ES-I3 (cell line): ENCODE data around the gene BLZF1.
"Not testable (repeated sequence)": the region's sequence is repeated elsewhere in the genome, so short reads cannot be mapped to it uniquely, and the experiment has no call there.

Experiments
- H3K36me3 ChIP-seq: 2 replicates; pipeline ENCODE4 v1.6.1; 2013; ENCODE audit warnings: mild to moderate bottlenecking, low read length, control low read depth, moderate library complexity; ENCODE audit not compliant: insufficient read depth
- H3K4me1 ChIP-seq: 2 replicates; pipeline ENCODE4 v1.6.1; 2013; ENCODE audit warnings: mild to moderate bottlenecking, control low read depth, low read length; ENCODE audit not compliant: insufficient read depth
- H3K9ac ChIP-seq: 2 replicates; pipeline ENCODE4 v1.6.1; 2013; ENCODE audit warnings: low read depth, mild to moderate bottlenecking, low read length, moderate library complexity
- H3K9me3 ChIP-seq: 2 replicates; pipeline ENCODE4 v1.6.1; 2013; ENCODE audit warnings: mild to moderate bottlenecking, low read length, moderate library complexity; ENCODE audit not compliant: control insufficient read depth, insufficient read depth

The BLZF1 gene

GRCh38 chr1:169367686-169368405 lies at the start of gene BLZF1, which contains the start of gene NME7:
Gene BLZF1, plus strand, starts transcription at chr1:169368195. Its CDS starts 1,328 bp downstream, at chr1:169369523.
Gene NME7, minus strand, starts transcription at chr1:169367797. Its CDS starts 87 bp downstream, at chr1:169367710.
- Histone ChIP-seq H3K9ac (peak within 1 kb of the TSS; percentile 72), H3K4me1 (no peaks in the 10 kb centered on the region), H3K36me3 (no peaks in the 10 kb centered on the region), H3K9me3 (no peaks in the 10 kb centered on the region)

DNA sequence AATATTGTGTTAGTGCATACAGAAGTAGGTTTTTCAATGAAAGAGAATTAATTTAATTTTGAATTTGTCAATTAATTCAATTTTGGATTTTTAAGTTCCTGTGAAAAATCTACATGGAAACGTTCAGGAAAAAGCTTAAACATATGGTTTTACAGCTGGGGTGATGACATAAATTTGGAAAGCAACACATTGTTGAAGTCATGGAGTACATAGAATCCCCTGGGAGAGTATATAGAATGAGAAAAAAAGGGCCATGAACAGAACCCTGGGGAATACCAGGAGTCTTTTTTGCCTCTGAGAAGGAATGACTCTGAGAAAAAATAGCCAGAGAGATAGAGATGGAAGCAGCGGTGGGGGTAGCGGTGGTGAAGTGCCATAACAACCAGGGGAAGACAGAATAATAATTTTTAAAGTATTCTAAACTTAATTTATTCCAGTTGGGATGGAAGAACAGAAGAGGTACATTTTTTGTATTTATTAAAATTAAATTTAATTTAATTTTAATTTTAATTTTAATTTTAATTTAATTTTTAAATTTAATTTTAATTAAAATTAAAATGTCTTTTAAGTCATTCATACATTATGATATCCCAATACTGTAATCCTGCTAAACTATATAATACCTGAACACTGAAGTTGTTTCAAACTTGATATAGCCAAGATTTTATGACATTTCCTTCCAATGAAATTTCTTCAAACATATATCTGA lies 49.3 kb upstream of the BLZF1 start:
- H3K9me3 ChIP-seq, result no peaks in the 10 kb centered on the region
- H3K4me1 ChIP-seq, result no peaks in the 10 kb centered on the region
- H3K36me3 ChIP-seq, result no peaks in the 10 kb centered on the region
- H3K9ac ChIP-seq, result no peak overlapping the region

GRCh38 chr1:169321539-169321938 lies 46.5 kb upstream of the BLZF1 start:
- Histone ChIP-seq H3K9me3 (no peaks in the 10 kb centered on the region), H3K36me3 (no peaks in the 10 kb centered on the region), H3K9ac (no peak overlapping the region)

DNA sequence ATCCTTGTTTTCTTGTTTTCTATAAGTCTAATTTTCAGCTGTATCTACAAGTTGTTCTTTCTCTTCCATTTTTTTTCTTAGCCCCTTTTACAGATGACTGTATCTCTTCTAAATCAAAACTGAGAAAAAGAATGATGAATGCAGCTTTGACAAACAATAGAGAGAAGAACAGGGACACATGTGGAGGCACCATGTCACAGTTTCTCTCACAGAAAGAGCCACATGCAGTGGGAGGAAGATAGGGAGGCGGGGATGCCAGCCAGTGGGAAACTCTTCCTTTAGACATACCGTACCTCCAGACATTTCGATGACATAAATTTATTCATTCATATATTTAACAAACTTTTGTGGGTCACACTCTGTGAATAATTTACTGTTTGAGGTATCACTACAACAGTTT lies 45.9 kb upstream of the BLZF1 start:
- peaks cover 8% of the 10 kb centered on the region; the same call in 1 of the 2 replicates for H3K4me1 ChIP-seq

More at GRCh38 chr1:169321539-169321938, 46.5 kb upstream of the BLZF1 start:
- H3K4me1 ChIP-seq, result peaks cover 8% of the 10 kb centered on the region; the same call in 1 of the 2 replicates

GRCh38 chr1:169325117-169325516 lies 42.9 kb upstream of the BLZF1 start:
- H3K9ac ChIP-seq, result no peak overlapping the region
- H3K4me1 ChIP-seq, result peaks cover 8% of the 10 kb centered on the region; the same call in 1 of the 2 replicates
- H3K36me3 ChIP-seq, result no peaks in the 10 kb centered on the region
- no peaks in the 10 kb centered on the region for H3K9me3 ChIP-seq

More for the DNA sequence above, 45.9 kb upstream of the BLZF1 start:
- H3K9me3 ChIP-seq, result no peaks in the 10 kb centered on the region
- H3K9ac ChIP-seq, result no peak overlapping the region
- H3K36me3 ChIP-seq, result no peaks in the 10 kb centered on the region

GRCh38 chr1:169326261-169326955 lies 41.6 kb upstream of the BLZF1 start:
- H3K9me3 ChIP-seq, result no peaks in the 10 kb centered on the region
- H3K36me3 ChIP-seq, result no peaks in the 10 kb centered on the region
- H3K4me1 ChIP-seq, result peaks cover 8% of the 10 kb centered on the region; the same call in 1 of the 2 replicates
- H3K9ac ChIP-seq, result no peak overlapping the region

DNA sequence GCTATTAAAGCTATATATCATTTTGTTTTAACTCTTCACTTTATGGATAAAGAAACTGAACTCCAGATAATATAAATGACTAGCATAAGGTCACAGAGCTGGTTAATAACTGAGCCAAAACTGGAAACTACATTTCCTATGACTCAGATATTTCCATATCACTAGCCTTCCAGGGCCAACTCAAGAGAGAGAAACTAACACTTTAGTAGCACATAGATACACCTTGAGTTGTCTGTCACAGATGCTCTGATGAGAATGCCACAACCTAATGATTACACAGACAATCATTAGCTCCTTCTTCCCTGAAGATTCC lies 41.1 kb upstream of the BLZF1 start:
- H3K36me3 ChIP-seq, result no peaks in the 10 kb centered on the region
- H3K9ac ChIP-seq, result no peak overlapping the region
- peaks cover 8% of the 10 kb centered on the region; the same call in 1 of the 2 replicates for H3K4me1 ChIP-seq
- no peaks in the 10 kb centered on the region; the same call in 1 of the 2 replicates for H3K9me3 ChIP-seq

- Histone ChIP-seq H3K9me3 (no peaks in the 10 kb centered on the region; the same call in 1 of the 2 replicates), H3K4me1 (peaks cover 8% of the 10 kb centered on the region; the same call in 1 of the 2 replicates)
Measured at GRCh38 chr1:169327875-169328274, 40.1 kb upstream of the BLZF1 start.

GRCh38 chr1:169329383-169329782 lies 38.6 kb upstream of the BLZF1 start:
- no peaks in the 10 kb centered on the region for H3K36me3 ChIP-seq
- H3K9me3 ChIP-seq, result no peaks in the 10 kb centered on the region; the same call in 1 of the 2 replicates
- H3K9ac ChIP-seq, result no peak overlapping the region
- peaks cover 5% of the 10 kb centered on the region; the same call in 1 of the 2 replicates for H3K4me1 ChIP-seq

More at GRCh38 chr1:169327875-169328274, 40.1 kb upstream of the BLZF1 start:
- H3K9ac ChIP-seq, result no peak overlapping the region
- H3K36me3 ChIP-seq, result no peaks in the 10 kb centered on the region

GRCh38 chr1:169330927-169331326 lies 37.1 kb upstream of the BLZF1 start:
- Histone ChIP-seq H3K9me3 (no peaks in the 10 kb centered on the region; the same call in 1 of the 2 replicates), H3K9ac (no peak overlapping the region), H3K4me1 (no peaks in the 10 kb centered on the region), H3K36me3 (no peaks in the 10 kb centered on the region)

- not testable (repeated sequence) for H3K36me3 ChIP-seq, H3K9me3 ChIP-seq, H3K9ac ChIP-seq, H3K4me1 ChIP-seq
Measured at GRCh38 chr1:169334727-169335126, 33.3 kb upstream of the BLZF1 start.

DNA sequence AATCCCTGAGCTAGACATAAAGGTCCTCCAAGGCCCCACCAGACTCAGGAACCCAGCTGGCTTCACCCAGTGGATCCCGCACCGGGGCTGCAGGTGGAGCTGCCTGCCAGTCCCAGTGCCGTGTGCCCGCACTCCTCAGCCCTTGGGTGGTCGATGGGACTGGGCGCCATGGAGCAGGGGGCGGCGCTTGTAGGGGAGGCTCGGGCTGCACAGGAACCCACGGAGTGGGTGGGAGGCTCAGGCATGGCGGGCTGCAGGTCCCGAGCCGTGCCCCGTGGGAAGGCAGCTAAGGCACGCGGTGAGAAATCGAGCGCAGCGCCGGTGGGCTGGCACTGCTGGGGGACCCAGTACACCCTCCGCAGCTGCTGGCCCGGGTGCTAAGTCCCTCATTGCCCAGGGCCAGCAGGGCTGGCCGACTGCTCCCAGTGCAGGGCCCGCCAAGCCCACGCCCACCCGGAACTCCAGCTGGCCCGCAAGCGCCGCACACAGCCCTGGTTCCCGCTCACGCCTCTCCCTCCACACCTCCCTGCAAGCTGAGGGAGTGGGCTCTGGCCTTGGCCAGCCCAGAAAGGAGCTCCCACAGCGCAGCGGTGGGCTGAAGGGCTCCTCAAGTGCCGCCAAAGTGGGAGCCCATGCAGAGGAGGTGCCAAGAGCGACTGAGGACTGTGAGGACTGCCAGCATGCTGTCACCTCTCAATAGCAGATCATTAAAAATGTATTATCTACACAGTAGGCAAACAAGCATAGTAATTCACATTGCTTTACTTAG lies 30.9 kb upstream of the BLZF1 start:
- not testable (repeated sequence) for H3K9me3 ChIP-seq, H3K4me1 ChIP-seq, H3K36me3 ChIP-seq, H3K9ac ChIP-seq

- H3K9me3 ChIP-seq, result peaks cover 4% of the 10 kb centered on the region; the same call in 1 of the 2 replicates
- H3K9ac ChIP-seq, result no peak overlapping the region
- no peaks in the 10 kb centered on the region for H3K36me3 ChIP-seq
- no peaks in the 10 kb centered on the region for H3K4me1 ChIP-seq
Measured at GRCh38 chr1:169338617-169339016, 29.4 kb upstream of the BLZF1 start.

DNA sequence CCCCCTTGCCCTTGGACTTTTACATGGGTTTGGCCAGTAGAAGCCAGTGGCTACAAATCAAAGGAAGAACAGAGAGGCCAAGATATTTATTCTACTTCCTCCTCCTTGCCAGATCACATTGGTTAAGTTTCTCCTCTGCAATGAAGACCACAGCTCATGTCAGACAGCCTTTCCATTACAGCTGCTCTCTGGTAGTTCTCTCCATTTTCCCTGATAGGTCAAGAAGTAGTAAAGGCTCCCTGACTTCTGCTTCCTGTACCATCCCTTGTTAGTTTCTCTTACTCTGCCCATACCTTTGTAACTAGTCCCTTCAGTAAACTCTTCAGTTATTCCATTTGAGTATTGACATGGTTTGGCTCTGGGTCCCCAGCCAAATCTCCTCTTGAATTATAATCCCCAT lies 28.2 kb upstream of the BLZF1 start:
- Histone ChIP-seq H3K9me3 (peaks cover 4% of the 10 kb centered on the region; the same call in 1 of the 2 replicates), H3K4me1 (no peaks in the 10 kb centered on the region), H3K36me3 (no peaks in the 10 kb centered on the region), H3K9ac (no peak overlapping the region)
